GM12892 (cell line): ENCODE measurements around the gene PRL.

Source experiments
- POLR2A ChIP-seq: IDR thresholded peaks from 2 replicates; pipeline ENCODE4 v1.6.1; 2011; ENCODE audit warnings: low read depth, low read length, control low read depth
- POLR2AphosphoS5 ChIP-seq: IDR thresholded peaks from 2 replicates; pipeline ENCODE4 v1.6.1; 2011; ENCODE audit warnings: low read depth, low read length, control low read depth

GRCh38 chr6:22343864-22344263 is 47.0 kb upstream of the PRL start:
- no peak for TF ChIP-seq POLR2A
- TF ChIP-seq POLR2AphosphoS5, result no peak
